Liver (tissue), 9 donors: ENCODE measurements around the gene MFSD6. TPM values are rescaled to one million over a fixed set of nuclear protein-coding genes. Genes with fewer than 3 reads are reported as not detected.

Experiments
- DNase-seq: peaks from one replicate; pipeline ENCODE4 v3.0.0-alpha.2; 2017; ENCODE audit warnings: low spot score
- H3K27ac ChIP-seq, 2 donors: one replicate each; pipeline ENCODE4 v1.7.0; 2013; ENCODE audit warnings: inconsistent platforms in 2 of 2, low read length in 2 of 2, control low read depth in 1 of 2, low read depth in 1 of 2, mild to moderate bottlenecking in 1 of 2
- H3K27me3 ChIP-seq, 4 donors: one replicate each; pipeline versions ENCODE4 v1.6.1 to v1.7.0; 2013; ENCODE audit warnings: low read length in 3 of 4, inconsistent platforms in 1 of 4, mild to moderate bottlenecking in 1 of 4, moderate library complexity in 1 of 4; ENCODE audit not compliant: control insufficient read depth in 4 of 4, insufficient read depth in 4 of 4
- H3K36me3 ChIP-seq, 4 donors: one replicate each; pipeline versions ENCODE4 v1.6.1 to v1.7.0; 2013; ENCODE audit warnings: low read length in 3 of 4, mild to moderate bottlenecking in 3 of 4, low read depth in 1 of 4, moderate library complexity in 1 of 4; ENCODE audit not compliant: control insufficient read depth in 4 of 4, insufficient read depth in 3 of 4
- H3K4me1 ChIP-seq, 4 donors: one replicate each; pipeline versions ENCODE4 v1.6.1 to v1.7.0; 2013; ENCODE audit warnings: low read length in 3 of 4, mild to moderate bottlenecking in 3 of 4, moderate library complexity in 1 of 4; ENCODE audit not compliant: control insufficient read depth in 4 of 4, insufficient read depth in 4 of 4
- H3K4me3 ChIP-seq, 3 donors: one replicate each; pipeline versions ENCODE4 v1.6.1 to v1.7.0; 2013; ENCODE audit warnings: low read length in 3 of 3, control low read depth in 1 of 3, low read depth in 1 of 3, mild to moderate bottlenecking in 1 of 3
- H3K9ac ChIP-seq, 2 donors: one replicate each; pipeline ENCODE4 v1.7.0; 2013; ENCODE audit warnings: low read length in 2 of 2, mild to moderate bottlenecking in 2 of 2, moderate library complexity in 2 of 2, control low read depth in 1 of 2, low read depth in 1 of 2
- H3K9me3 ChIP-seq, 4 donors: one replicate each; pipeline versions ENCODE4 v1.6.1 to v1.7.0; 2013; ENCODE audit warnings: low read length in 3 of 4; ENCODE audit not compliant: control insufficient read depth in 4 of 4
- EGR1 ChIP-seq, 2 donors: IDR thresholded peaks; 2 replicates each; pipeline ENCODE4 v1.6.1; 2016 to 2018; ENCODE audit warnings: antibody characterized with exemption in 2 of 2, low read depth in 2 of 2
- FOXA1 ChIP-seq: IDR thresholded peaks from 2 replicates; pipeline ENCODE4 v1.6.1; 2016; ENCODE audit warnings: antibody characterized with exemption
- FOXA2 ChIP-seq: IDR thresholded peaks from 2 replicates; pipeline ENCODE4 v1.6.1; 2016; ENCODE audit warnings: antibody characterized with exemption
- GABPA ChIP-seq, 2 donors: IDR thresholded peaks in 1 of 2; conservative IDR thresholded peaks in 1 of 2; 2 replicates each; pipeline ENCODE4 v1.6.1; 2016; ENCODE audit warnings: antibody characterized with exemption in 2 of 2, mild to moderate bottlenecking in 1 of 2, moderate library complexity in 1 of 2
- HNF4A ChIP-seq, 2 donors: conservative IDR thresholded peaks; 2 replicates each; pipeline ENCODE4 v1.6.1; 2016; ENCODE audit warnings: antibody characterized with exemption in 2 of 2, mild to moderate bottlenecking in 2 of 2
- HNF4G ChIP-seq: IDR thresholded peaks from 2 replicates; pipeline ENCODE4 v1.6.1; 2016; ENCODE audit warnings: antibody characterized with exemption
- JUND ChIP-seq, 2 donors: IDR thresholded peaks; 2 replicates each; pipeline ENCODE4 v1.6.1; 2016; ENCODE audit warnings: antibody characterized with exemption in 2 of 2
- NR2F2 ChIP-seq: IDR thresholded peaks from 2 replicates; pipeline ENCODE4 v1.6.1; 2016; ENCODE audit warnings: antibody characterized with exemption
- RAD21 ChIP-seq, 2 donors: IDR thresholded peaks; 2 replicates each; pipeline ENCODE4 v1.6.1; 2016; ENCODE audit warnings: antibody characterized with exemption in 2 of 2, mild to moderate bottlenecking in 2 of 2
- RXRA ChIP-seq, 2 donors: IDR thresholded peaks; 2 replicates each; pipeline ENCODE4 v1.6.1; 2017 to 2018; ENCODE audit warnings: antibody characterized with exemption in 2 of 2, mild to moderate bottlenecking in 1 of 2
- SP1 ChIP-seq: IDR thresholded peaks from 2 replicates; pipeline ENCODE4 v1.6.1; 2018; ENCODE audit warnings: antibody characterized with exemption, mild to moderate bottlenecking
- TAF1 ChIP-seq: conservative IDR thresholded peaks from 2 replicates; pipeline ENCODE4 v1.6.1; 2016; ENCODE audit warnings: antibody characterized with exemption, mild to moderate bottlenecking
- YY1 ChIP-seq: IDR thresholded peaks from 2 replicates; pipeline ENCODE4 v1.6.1; 2016; ENCODE audit warnings: antibody characterized with exemption, mild to moderate bottlenecking
- WGBS: extraction: QIAGEN DNeasy Blood & Tissue Kit; methylation state at CpG from one replicate; pipeline ENCODE4 v1.1.7; 2013; 5-methylcytosine and 5-hydroxymethylcytosine counted together
- polyA plus RNA-seq, 2 donors: library from polyadenylated mRNA; stranded (reverse) in 1 of 2; unstranded in 1 of 2; fragments of 200-250 nt in 1 of 2; fragments of >200 nt in 1 of 2; fragmentation: Nextera tagmentation in 1 of 2; extraction: Ambion mirVana in 1 of 2; gene quantifications; one replicate each; pipeline versions ENCODE4 v1.2.1 to v1.2.3, GENCODE V29; 2013 to 2015
- total RNA-seq, 2 donors: library from RNA; depleted of rRNA; stranded (reverse); fragments of >200 nt; gene quantifications; one replicate each; pipeline ENCODE4 v1.2.3, GENCODE V29; 2014
- TF ChIP-seq, protein P1 (sequence below): IDR thresholded peaks from 2 replicates; pipeline ENCODE4 v1.6.1; 2016; ENCODE audit warnings: antibody characterized with exemption
- TF ChIP-seq, protein P2 (sequence below): IDR thresholded peaks from 2 replicates; pipeline ENCODE4 v1.6.1; 2016; ENCODE audit warnings: antibody characterized with exemption
- TF ChIP-seq, protein P3 (sequence below): IDR thresholded peaks from 2 replicates; pipeline ENCODE4 v1.6.1; 2016; ENCODE audit warnings: antibody characterized with exemption
- TF ChIP-seq, protein P4 (sequence below): fragments of 150-350 bp; IDR thresholded peaks from 2 replicates; pipeline ENCODE4 v1.5.1; 2017; ENCODE audit warnings: improper control_type of control experiment, low read depth, low read length; ENCODE audit not compliant: missing input control
- TF ChIP-seq, protein P5 (sequence below): IDR thresholded peaks from 2 replicates; pipeline ENCODE4 v1.6.1; 2016; ENCODE audit warnings: antibody characterized with exemption, mild to moderate bottlenecking
- donor health status: healthy.
- donor health status: healthy.
- donor health status: healthy.
- donor health status: healthy.
- donor health status: healthy.

The MFSD6 gene
- total and polyA plus RNA-seq, 4 donors = 0.83 to 9.5 (median 2.4) TPM

DNA sequence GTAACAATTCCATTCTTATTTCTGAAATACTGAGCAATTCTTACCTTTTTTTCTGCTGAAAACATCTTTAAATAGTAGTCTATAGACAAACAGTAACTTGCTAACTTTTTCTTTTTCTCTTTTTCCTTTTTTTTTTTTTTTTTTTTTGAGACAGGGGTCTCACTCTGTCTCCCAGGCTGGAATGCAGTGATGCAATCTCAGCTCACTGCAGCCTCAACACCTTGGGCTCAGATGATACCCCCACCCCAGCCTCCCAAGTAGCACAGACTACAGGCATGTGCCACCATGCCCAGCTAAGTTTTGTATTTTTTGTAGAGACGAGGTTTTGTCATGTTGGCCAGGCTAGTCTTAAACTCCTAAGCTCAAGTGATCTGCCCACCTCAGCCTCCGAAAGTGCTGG, 42.2 kb downstream of the MFSD6 start:
- H3K27ac ChIP-seq = no peak overlapping the region

More for the DNA sequence above, 42.2 kb downstream of the MFSD6 start:
- no peaks in the 10 kb centered on the region for H3K36me3 ChIP-seq
- H3K27me3 ChIP-seq = no peaks in the 10 kb centered on the region
- no peak overlapping the region for H3K9ac ChIP-seq
- no peak for TF ChIP-seq HNF4G
- no peak for TF ChIP-seq JUND (IDR thresholded peaks at IDR 0.05)
- TF ChIP-seq RAD21 (IDR thresholded peaks at IDR 0.05) = no peak
- no peak for TF ChIP-seq FOXA2
- TF ChIP-seq FOXA1 = no peak
- TF ChIP-seq, protein P1, sequence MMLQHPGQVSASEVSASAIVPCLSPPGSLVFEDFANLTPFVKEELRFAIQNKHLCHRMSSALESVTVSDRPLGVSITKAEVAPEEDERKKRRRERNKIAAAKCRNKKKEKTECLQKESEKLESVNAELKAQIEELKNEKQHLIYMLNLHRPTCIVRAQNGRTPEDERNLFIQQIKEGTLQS = no peak
- no peak for TF ChIP-seq GABPA (IDR thresholded peaks at IDR 0.05 in 1 of 2, conservative IDR thresholded peaks at IDR 0.05 in 1 of 2)
- TF ChIP-seq NR2F2 = no peak
- no peak for TF ChIP-seq HNF4A (conservative IDR thresholded peaks at IDR 0.05)
- no peak for TF ChIP-seq TAF1
- TF ChIP-seq, protein P2, sequence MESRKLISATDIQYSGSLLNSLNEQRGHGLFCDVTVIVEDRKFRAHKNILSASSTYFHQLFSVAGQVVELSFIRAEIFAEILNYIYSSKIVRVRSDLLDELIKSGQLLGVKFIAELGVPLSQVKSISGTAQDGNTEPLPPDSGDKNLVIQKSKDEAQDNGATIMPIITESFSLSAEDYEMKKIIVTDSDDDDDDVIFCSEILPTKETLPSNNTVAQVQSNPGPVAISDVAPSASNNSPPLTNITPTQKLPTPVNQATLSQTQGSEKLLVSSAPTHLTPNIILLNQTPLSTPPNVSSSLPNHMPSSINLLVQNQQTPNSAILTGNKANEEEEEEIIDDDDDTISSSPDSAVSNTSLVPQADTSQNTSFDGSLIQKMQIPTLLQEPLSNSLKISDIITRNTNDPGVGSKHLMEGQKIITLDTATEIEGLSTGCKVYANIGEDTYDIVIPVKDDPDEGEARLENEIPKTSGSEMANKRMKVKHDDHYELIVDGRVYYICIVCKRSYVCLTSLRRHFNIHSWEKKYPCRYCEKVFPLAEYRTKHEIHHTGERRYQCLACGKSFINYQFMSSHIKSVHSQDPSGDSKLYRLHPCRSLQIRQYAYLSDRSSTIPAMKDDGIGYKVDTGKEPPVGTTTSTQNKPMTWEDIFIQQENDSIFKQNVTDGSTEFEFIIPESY = no peak
- no peak for TF ChIP-seq EGR1 (IDR thresholded peaks at IDR 0.05; ENCODE audit: low read depth in 2 of 2)
- no peak for TF ChIP-seq RXRA (IDR thresholded peaks at IDR 0.05)
- TF ChIP-seq SP1 = no peak
- TF ChIP-seq, protein P3, sequence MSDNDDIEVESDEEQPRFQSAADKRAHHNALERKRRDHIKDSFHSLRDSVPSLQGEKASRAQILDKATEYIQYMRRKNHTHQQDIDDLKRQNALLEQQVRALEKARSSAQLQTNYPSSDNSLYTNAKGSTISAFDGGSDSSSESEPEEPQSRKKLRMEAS = no peak
- no peak for TF ChIP-seq YY1
- TF ChIP-seq, protein P4, sequence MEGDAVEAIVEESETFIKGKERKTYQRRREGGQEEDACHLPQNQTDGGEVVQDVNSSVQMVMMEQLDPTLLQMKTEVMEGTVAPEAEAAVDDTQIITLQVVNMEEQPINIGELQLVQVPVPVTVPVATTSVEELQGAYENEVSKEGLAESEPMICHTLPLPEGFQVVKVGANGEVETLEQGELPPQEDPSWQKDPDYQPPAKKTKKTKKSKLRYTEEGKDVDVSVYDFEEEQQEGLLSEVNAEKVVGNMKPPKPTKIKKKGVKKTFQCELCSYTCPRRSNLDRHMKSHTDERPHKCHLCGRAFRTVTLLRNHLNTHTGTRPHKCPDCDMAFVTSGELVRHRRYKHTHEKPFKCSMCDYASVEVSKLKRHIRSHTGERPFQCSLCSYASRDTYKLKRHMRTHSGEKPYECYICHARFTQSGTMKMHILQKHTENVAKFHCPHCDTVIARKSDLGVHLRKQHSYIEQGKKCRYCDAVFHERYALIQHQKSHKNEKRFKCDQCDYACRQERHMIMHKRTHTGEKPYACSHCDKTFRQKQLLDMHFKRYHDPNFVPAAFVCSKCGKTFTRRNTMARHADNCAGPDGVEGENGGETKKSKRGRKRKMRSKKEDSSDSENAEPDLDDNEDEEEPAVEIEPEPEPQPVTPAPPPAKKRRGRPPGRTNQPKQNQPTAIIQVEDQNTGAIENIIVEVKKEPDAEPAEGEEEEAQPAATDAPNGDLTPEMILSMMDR = no peak
- TF ChIP-seq, protein P5, sequence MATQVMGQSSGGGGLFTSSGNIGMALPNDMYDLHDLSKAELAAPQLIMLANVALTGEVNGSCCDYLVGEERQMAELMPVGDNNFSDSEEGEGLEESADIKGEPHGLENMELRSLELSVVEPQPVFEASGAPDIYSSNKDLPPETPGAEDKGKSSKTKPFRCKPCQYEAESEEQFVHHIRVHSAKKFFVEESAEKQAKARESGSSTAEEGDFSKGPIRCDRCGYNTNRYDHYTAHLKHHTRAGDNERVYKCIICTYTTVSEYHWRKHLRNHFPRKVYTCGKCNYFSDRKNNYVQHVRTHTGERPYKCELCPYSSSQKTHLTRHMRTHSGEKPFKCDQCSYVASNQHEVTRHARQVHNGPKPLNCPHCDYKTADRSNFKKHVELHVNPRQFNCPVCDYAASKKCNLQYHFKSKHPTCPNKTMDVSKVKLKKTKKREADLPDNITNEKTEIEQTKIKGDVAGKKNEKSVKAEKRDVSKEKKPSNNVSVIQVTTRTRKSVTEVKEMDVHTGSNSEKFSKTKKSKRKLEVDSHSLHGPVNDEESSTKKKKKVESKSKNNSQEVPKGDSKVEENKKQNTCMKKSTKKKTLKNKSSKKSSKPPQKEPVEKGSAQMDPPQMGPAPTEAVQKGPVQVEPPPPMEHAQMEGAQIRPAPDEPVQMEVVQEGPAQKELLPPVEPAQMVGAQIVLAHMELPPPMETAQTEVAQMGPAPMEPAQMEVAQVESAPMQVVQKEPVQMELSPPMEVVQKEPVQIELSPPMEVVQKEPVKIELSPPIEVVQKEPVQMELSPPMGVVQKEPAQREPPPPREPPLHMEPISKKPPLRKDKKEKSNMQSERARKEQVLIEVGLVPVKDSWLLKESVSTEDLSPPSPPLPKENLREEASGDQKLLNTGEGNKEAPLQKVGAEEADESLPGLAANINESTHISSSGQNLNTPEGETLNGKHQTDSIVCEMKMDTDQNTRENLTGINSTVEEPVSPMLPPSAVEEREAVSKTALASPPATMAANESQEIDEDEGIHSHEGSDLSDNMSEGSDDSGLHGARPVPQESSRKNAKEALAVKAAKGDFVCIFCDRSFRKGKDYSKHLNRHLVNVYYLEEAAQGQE = no peak
- no peak overlapping the region for H3K4me3 ChIP-seq
- H3K9me3 ChIP-seq = no peaks in the 10 kb centered on the region
- no peak for DNase-seq
- no peaks in the 10 kb centered on the region for H3K4me1 ChIP-seq
- WGBS = 97% methylated on average over 2 of the region's 2 CpGs
